GM12878 (cell line): ENCODE measurements around the gene IFRD1. TPM values are rescaled to one million over a fixed set of nuclear protein-coding genes. Genes with fewer than 3 reads are reported as not detected.

Experiments
- ATAC-seq: fragments of 200-7000 bp; cut with Tn5 transposase; 3 replicates; pipeline ENCODE4 v1.9.1; 2020; ENCODE audit warnings: mild to moderate bottlenecking, moderate library complexity
- BruUV-seq: library from RNA; stranded (reverse); fragments of 400-500 nt; replicated peaks from 2 replicates; lab custom pipeline; 2021; lab: Mats Ljungman, UMichigan
- CTCF ChIA-PET: fragments of 300-600 bp; sonication (Branson Sonifier 250); formaldehyde crosslinking; extraction: SDS; loops from one replicate; lab custom pipeline; 2021; ENCODE audit warnings: inconsistent platforms; lab: Yijun Ruan, JAX
- POLR2A ChIA-PET: fragments of 350-600 bp; formaldehyde crosslinking; extraction: SDS; loops from one replicate; lab custom pipeline; 2021; ENCODE audit warnings: inconsistent platforms; lab: Charles Lee
- RAD21 ChIA-PET: fragments of 300-600 bp; sonication (Branson Sonifier 250); formaldehyde crosslinking; loops from one replicate; lab custom pipeline; 2023; ENCODE audit warnings: antibody characterized with exemption; ENCODE audit not compliant: unreplicated experiment; lab: Charles Lee
- SMC1A ChIA-PET: fragments of 300-600 bp; sonication (Branson Sonifier 250); formaldehyde crosslinking; loops from one replicate; lab custom pipeline; 2023; ENCODE audit not compliant: unreplicated experiment, uncharacterized antibody; lab: Charles Lee
- DNase-seq: peaks from one replicate; pipeline ENCODE4 v3.0.0-alpha.2; 2011; ENCODE audit warnings: low read depth, low spot score
- FAIRE-seq: peaks from 3 replicates; lab custom pipeline; 2011; peaks lifted over from hg19 to GRCh38; lab: Jason Lieb, UNC
- H2AFZ ChIP-seq: 2 replicates; pipeline ENCODE4 v1.6.0; 2011; ENCODE audit warnings: low read depth, low read length, control low read depth; ENCODE audit not compliant: control insufficient read depth
- H3K27ac ChIP-seq: 2 replicates; pipeline ENCODE4 v1.5.1; 2011; ENCODE audit warnings: control low read depth; ENCODE audit not compliant: control insufficient read depth, insufficient read depth
- H3K27me3 ChIP-seq, 2 experiments: replicated peaks in 1 of 2; 2 replicates each; pipeline versions ENCODE4 v1.6.0 to v1.6.1; 2011; ENCODE audit warnings: low read length in 1 of 2; ENCODE audit not compliant: control insufficient read depth in 2 of 2, insufficient read depth in 2 of 2
- H3K36me3 ChIP-seq, 2 experiments: 2 replicates each; pipeline ENCODE4 v1.5.1; 2011; ENCODE audit warnings: low read length in 1 of 2; ENCODE audit not compliant: control insufficient read depth in 2 of 2, insufficient read depth in 2 of 2
- H3K4me1 ChIP-seq: 2 replicates; pipeline ENCODE4 v1.6.1; 2011; ENCODE audit warnings: mild to moderate bottlenecking, low read length, moderate library complexity, mixed read lengths; ENCODE audit not compliant: control insufficient read depth, insufficient read depth
- H3K4me2 ChIP-seq: 2 replicates; pipeline ENCODE4 v1.6.0; 2011; ENCODE audit warnings: control low read depth; ENCODE audit not compliant: control insufficient read depth, insufficient read depth
- H3K4me3 ChIP-seq: fragments of 200-600 bp; sonication (generic); 2 replicates; pipeline ENCODE4 v1.5.1; 2016
- H3K79me2 ChIP-seq: 2 replicates; pipeline ENCODE4 v1.6.0; 2011; ENCODE audit warnings: low read length; ENCODE audit not compliant: control insufficient read depth, insufficient read depth
- H3K9ac ChIP-seq: 2 replicates; pipeline ENCODE4 v1.8.0; 2011; ENCODE audit warnings: low read length, control low read depth, mixed read lengths; ENCODE audit not compliant: control insufficient read depth, insufficient read depth
- H3K9me3 ChIP-seq: replicated peaks from 3 replicates; pipeline ENCODE4 v1.5.1; 2011; ENCODE audit warnings: mild to moderate bottlenecking, low read length; ENCODE audit not compliant: control insufficient read depth, insufficient read depth
- H4K20me1 ChIP-seq: 2 replicates; pipeline ENCODE4 v1.6.0; 2011; ENCODE audit not compliant: control insufficient read depth, insufficient read depth
- BHLHE40 ChIP-seq, 2 experiments: fragments of 450-650 bp in 1 of 2; IDR thresholded peaks; 2 replicates each; pipeline ENCODE4 v1.6.1; 2011 to 2017; ENCODE audit warnings: low read depth in 2 of 2, borderline replicate concordance in 1 of 2, improper control_type of control experiment in 1 of 2, low read length in 1 of 2, mild to moderate bottlenecking in 1 of 2
- CREB1 ChIP-seq: IDR thresholded peaks from 2 replicates; pipeline ENCODE4 v1.6.1; 2012; ENCODE audit warnings: low read depth, mild to moderate bottlenecking, inconsistent platforms
- CTCF ChIP-seq, 3 experiments: IDR thresholded peaks in 2 of 3; conservative IDR thresholded peaks in 1 of 3; 2 replicates each; pipeline ENCODE4 v1.5.1; 2011; ENCODE audit warnings: low read depth in 3 of 3, low read length in 3 of 3, mild to moderate bottlenecking in 3 of 3, control low read depth in 2 of 3, moderate library complexity in 2 of 3, inconsistent platforms in 1 of 3, mixed read lengths in 1 of 3; ENCODE audit not compliant: control insufficient read depth in 2 of 3, insufficient read depth in 1 of 3; ENCODE audit errors: extremely low read depth in 1 of 3
- MEF2A ChIP-seq: IDR thresholded peaks from 2 replicates; pipeline ENCODE4 v1.6.1; 2011; ENCODE audit warnings: low read depth, mild to moderate bottlenecking, low read length, moderate library complexity; ENCODE audit not compliant: insufficient read depth
- MLLT1 ChIP-seq: fragments of 450-650 bp; IDR thresholded peaks from 2 replicates; pipeline ENCODE4 v1.6.1; 2016; ENCODE audit warnings: mild to moderate bottlenecking
- PAX5 ChIP-seq: IDR thresholded peaks from 2 replicates; pipeline ENCODE4 v1.6.1; 2011; ENCODE audit warnings: low read depth, low read length, borderline replicate concordance
- POLR2AphosphoS2 ChIP-seq: IDR thresholded peaks from 2 replicates; pipeline ENCODE4 v1.6.1; 2011; ENCODE audit warnings: low read depth, mild to moderate bottlenecking, low read length, improper control_type of control experiment, moderate library complexity
- PRDM15 ChIP-seq: fragments of 450-650 bp; formaldehyde crosslinking; IDR thresholded peaks from 2 replicates; pipeline ENCODE4 v1.4.0; 2020; ENCODE audit warnings: mild to moderate bottlenecking, moderate library complexity
- RELA ChIP-seq: fragments of 450-650 bp; IDR thresholded peaks from 2 replicates; pipeline ENCODE4 v1.8.0; 2014; ENCODE audit warnings: borderline replicate concordance; ENCODE audit not compliant: partially characterized antibody
- SIX5 ChIP-seq: IDR thresholded peaks from 2 replicates; pipeline ENCODE4 v1.6.1; 2011; ENCODE audit warnings: mild to moderate bottlenecking, low read depth, low read length, moderate library complexity; ENCODE audit not compliant: severe bottlenecking
- SMARCA5 ChIP-seq: fragments of 450-650 bp; IDR thresholded peaks from 2 replicates; pipeline ENCODE4 v1.6.1; 2017; ENCODE audit warnings: mild to moderate bottlenecking
- USF2 ChIP-seq: IDR thresholded peaks from 2 replicates; pipeline ENCODE4 v1.6.1; 2011; ENCODE audit warnings: low read depth, low read length, improper control_type of control experiment, borderline replicate concordance
- WRNIP1 ChIP-seq: IDR thresholded peaks from 2 replicates; pipeline ENCODE4 v1.6.1; 2011; ENCODE audit warnings: low read depth, low read length, improper control_type of control experiment, borderline replicate concordance
- ZNF384 ChIP-seq: IDR thresholded peaks from 2 replicates; pipeline ENCODE4 v1.6.1; 2012; ENCODE audit warnings: low read depth, mild to moderate bottlenecking, low read length, improper control_type of control experiment, borderline replicate concordance
- WGBS: methylation state at CpG from one replicate; pipeline ENCODE4 v1.1.6; 2016; ENCODE audit warnings: low lambda C conversion rate; ENCODE audit not compliant: insufficient replicate concordance, insufficient coverage; ENCODE audit errors: missing lambda C conversion rate; 5-methylcytosine and 5-hydroxymethylcytosine counted together
- in situ Hi-C: fragments of 300-500 bp; cut with MboI; formaldehyde crosslinking; loops from 9 replicates; pipeline ENCODE4 v1.14.3; 2018; ENCODE audit warnings: mixed read lengths
- intact Hi-C: fragments of 100-400 bp; cut with micrococcal nuclease; formaldehyde crosslinking; loops from one replicate; pipeline ENCODE4 v1.14.2; 2022; ENCODE audit not compliant: unreplicated experiment
- polyA plus RNA-seq, 11 experiments: library from polyadenylated mRNA; depleted of rRNA in 4 of 11; unstranded in 6 of 11; stranded (reverse) in 5 of 11; fragments of >200 nt; fragmentation: Nextera tagmentation in 4 of 11; fragmentation: Illumina TruSeq in 1 of 11; extraction: Ambion mirVana in 4 of 11; extraction: Trizol in 1 of 11; gene quantifications; 1 replicate in 1 of 11; 2 replicates in 10 of 11; pipeline versions ENCODE4 v1.2.1 to v1.2.3, GENCODE V29; 2011 to 2016; ENCODE audit warnings: inconsistent platforms in 2 of 11, missing spikeins in 2 of 11, low read depth in 1 of 11
- total RNA-seq, 4 experiments: library from RNA; depleted of rRNA in 3 of 4; stranded (reverse); fragments of >200 nt in 3 of 4; fragmentation: Illumina TruSeq in 1 of 4; extraction: Trizol in 1 of 4; gene quantifications; 2 replicates each; pipeline versions ENCODE4 v1.2.1 to v1.2.3, GENCODE V29; 2013 to 2021
- TF ChIP-seq, protein P1 (sequence below): IDR thresholded peaks from 2 replicates; pipeline ENCODE4 v1.6.1; 2012; ENCODE audit warnings: low read depth, low read length, improper control_type of control experiment

IFRD1 gene
- total and polyA plus RNA-seq, 10 of the 15 experiments (the other 5 are each of a cell fraction or from before 2014, with no cell fraction given): 9.6 to 31.1 (median 19.9) TPM

GRCh38 chr7:112428715-112429114 is 21.5 kb upstream of the IFRD1 start:
- DNase-seq (no peak), FAIRE-seq (no peak), ATAC-seq (no peak)
- Histone ChIP-seq H2AFZ (no peak overlapping the region), H3K4me1 (no peaks in the 10 kb centered on the region), H3K4me3 (no peak overlapping the region), H3K27ac (no peak overlapping the region), H3K9ac (no peak overlapping the region), H3K79me2 (no peaks in the 10 kb centered on the region), H3K9me3 (no peaks in the 10 kb centered on the region), H4K20me1 (no peaks in the 10 kb centered on the region), H3K4me2 (no peak overlapping the region), H3K36me3 (no peaks in the 10 kb centered on the region), H3K27me3 (no peaks in the 10 kb centered on the region)
- POLR2A ChIA-PET: no interaction called here
- CTCF ChIA-PET: interaction anchor here (1.0 to 1.2 kb wide), 2 partner anchors 12 to 29 kb away, joined by 4 read pairs; no protein-coding TSS in a partner anchor
- in situ Hi-C loops (no loop called here), intact Hi-C loops (no loop called here)
- RAD21 ChIA-PET: no interaction called here
- SMC1A ChIA-PET: interaction anchor here (0.6 to 2.3 kb wide), 2 partner anchors 14 to 478 kb away, joined by 3 to 5 read pairs; no protein-coding TSS in a partner anchor
- no TSS peak for BruUV-seq
- 36% methylated on average over 2 of the region's 2 CpGs for WGBS
- TF ChIP-seq CREB1 (no peak), PRDM15 (no peak), RELA (no peak), SIX5 (no peak), USF2 (no peak), CTCF (IDR thresholded peaks at IDR 0.05 in 2 of 3, conservative IDR thresholded peaks at IDR 0.05 in 1 of 3; ENCODE audit: control insufficient read depth in 2 of 3, extremely low read depth in 1 of 3, insufficient read depth in 1 of 3, low read depth in 3 of 3, low read length in 3 of 3) (no peak), POLR2AphosphoS2 (no peak), BHLHE40 (IDR thresholded peaks at IDR 0.05; ENCODE audit: borderline replicate concordance in 1 of 2, low read depth in 2 of 2, low read length in 1 of 2) (no peak), MEF2A (no peak), PAX5 (no peak), MLLT1 (no peak), ZNF384 (no peak), SMARCA5 (no peak), WRNIP1 (no peak)
- TF ChIP-seq, protein P1, sequence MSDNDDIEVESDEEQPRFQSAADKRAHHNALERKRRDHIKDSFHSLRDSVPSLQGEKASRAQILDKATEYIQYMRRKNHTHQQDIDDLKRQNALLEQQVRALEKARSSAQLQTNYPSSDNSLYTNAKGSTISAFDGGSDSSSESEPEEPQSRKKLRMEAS: no peak
